Heart left ventricle (tissue), 16 donors: ENCODE results near the gene COPS7B. TPM values are rescaled to one million over a fixed set of nuclear protein-coding genes. Genes with fewer than 3 reads are reported as not detected.
A peak's percentile ranks its signal among the peaks of the same experiment; 100 is the strongest.

Experiments used
- ATAC-seq, 4 donors: fragments of 200-7000 bp; cut with Tn5 transposase; one replicate each; pipeline ENCODE4 v1.9.1; 2020 to 2022; ENCODE audit warnings: moderate library complexity in 4 of 4, mild to moderate bottlenecking in 3 of 4, moderate number of reproducible peaks in 1 of 4
- DNase-seq, 5 donors: peaks; one replicate each; pipeline ENCODE4 v3.0.0-alpha.2; 2020
- H3K27ac ChIP-seq, 12 donors: fragments of 200-600 bp; sonication (generic) in 4 of 12; one replicate each; pipeline versions ENCODE4 v1.5.0 to v1.8.0; 2016 to 2022; ENCODE audit warnings: mild to moderate bottlenecking in 2 of 12
- H3K27me3 ChIP-seq, 9 donors: fragments of 200-600 bp; sonication (generic) in 2 of 9; one replicate each; pipeline versions ENCODE4 v1.5.1 to v1.8.0; 2016 to 2022; ENCODE audit warnings: mild to moderate bottlenecking in 3 of 9
- H3K36me3 ChIP-seq, 9 donors: fragments of 200-600 bp; sonication (generic) in 2 of 9; one replicate each; pipeline versions ENCODE4 v1.5.0 to v1.8.0; 2018 to 2022; ENCODE audit warnings: mild to moderate bottlenecking in 2 of 9
- H3K4me1 ChIP-seq, 12 donors: fragments of 200-600 bp; sonication (generic) in 4 of 12; one replicate each; pipeline versions ENCODE4 v1.5.0 to v1.8.0; 2016 to 2022; ENCODE audit warnings: mild to moderate bottlenecking in 3 of 12
- H3K4me3 ChIP-seq, 12 donors: fragments of 200-600 bp; sonication (generic) in 4 of 12; one replicate each; pipeline versions ENCODE4 v1.5.0 to v1.8.0; 2017 to 2022; ENCODE audit warnings: mild to moderate bottlenecking in 9 of 12, moderate library complexity in 4 of 12
- H3K9me3 ChIP-seq, 12 donors: fragments of 200-600 bp; sonication (generic) in 4 of 12; one replicate each; pipeline versions ENCODE4 v1.5.0 to v1.8.0; 2016 to 2022; ENCODE audit warnings: mild to moderate bottlenecking in 1 of 12
- CTCF ChIP-seq, 12 donors: fragments of 200-600 bp; sonication (generic) in 4 of 12; IDR thresholded peaks; one replicate each; pipeline versions ENCODE4 v1.5.0 to v1.8.0; 2018 to 2022; ENCODE audit warnings: antibody characterized with exemption in 12 of 12, mild to moderate bottlenecking in 5 of 12
- POLR2A ChIP-seq, 2 donors: fragments of 450-650 bp; IDR thresholded peaks; one replicate each; pipeline ENCODE4 v1.6.1; 2017; ENCODE audit warnings: antibody characterized with exemption in 2 of 2, mild to moderate bottlenecking in 2 of 2, moderate library complexity in 2 of 2
- WGBS, 4 donors: extraction: QIAGEN DNeasy Blood & Tissue Kit in 2 of 4; methylation state at CpG; one replicate each; pipeline versions ENCODE4 v1.1.5 to v1.1.7; 2013 to 2018; 5-methylcytosine and 5-hydroxymethylcytosine counted together
- intact Hi-C, 10 donors: fragments of 100-400 bp; cut with DNase I; formaldehyde crosslinking; loops; one replicate each; pipeline versions ENCODE4 v1.11.1 to v1.14.2; 2022
- polyA plus RNA-seq, 2 donors: library from polyadenylated mRNA; stranded (reverse); fragments of 200-250 nt; gene quantifications; one replicate each; pipeline ENCODE4 v1.2.3, GENCODE V29; 2013
- total RNA-seq, 9 donors: library from RNA; depleted of rRNA in 2 of 9; stranded (reverse); fragments of >200 nt in 2 of 9; fragmentation: NEBNext Ultra II Directional in 3 of 9; extraction: Animal tissue kit (Norgen Biotek cat#: 25700) in 3 of 9; gene quantifications; one replicate each; pipeline versions ENCODE4 v1.1.0 to v1.2.4, GENCODE V29; 2016 to 2023
- donor health status: ischemic (EF 13 %, LVEDD 7.1; RV severe dilation, severe dysfunction).
- donor health status: healthy with polysubstance abuse.
- donor health status: DM: no; HTN: yes; CAD: no.
- donor health status: DM: no; HTN: no; CAD: no.
- donor health status: ischemic (EF 25% LVEDD 6.9; RV normal size, moderate dysfunction).
- donor health status: ischemic (EF 25% LVEDD 5.7; RV mildly dilated, moderate dysfunction).
- donor health status: healthy.
- donor health status: DM: yes; HTN: yes; CAD: no.
- donor health status: ischemic (EF 35%, LVEDD 5.7; RV mildly dilated, moderate dysfunction).
- donor health status: nonischemic (EF 11% LVEDD 7.7; RV severe dilation, severe dysfunction).
- donor health status: DM: yes; HTN: yes; CAD: no.
- donor health status: PGD.
- donor health status: ischemic (EF 29% LVEDD 5.4; RV normal size, mild dysfunction).
- donor health status: nonischemic (EF 23%, LVEDD 6.1; RV moderate dilation, normal function).

The COPS7B gene
- total and polyA plus RNA-seq, 11 donors = 12.3 to 27.7 (median 18.9) TPM

GRCh38 chr2:231791107-231791506 is 4.9 kb downstream of the COPS7B start:
- intact Hi-C loops = no loop called here
- H3K9me3 ChIP-seq = no peaks in the 10 kb centered on the region
- TF ChIP-seq CTCF (IDR thresholded peaks at IDR 0.05) = no peak
- TF ChIP-seq POLR2A (IDR thresholded peaks at IDR 0.05) = no peak
- H3K27me3 ChIP-seq = no peaks in the 10 kb centered on the region
- WGBS, 4 donors = 75 to 88% (median 86%) methylated on average over 3 of the region's 3 CpGs
- H3K27ac ChIP-seq = no peak overlapping the region
- DNase-seq (no peak), ATAC-seq (no peak)
- no peak overlapping the region for H3K4me3 ChIP-seq
- peaks cover 0 to 55% (median 14%) of the 10 kb centered on the region in 12 donors for H3K4me1 ChIP-seq
- peaks cover 0 to 77% (median 54%) of the 10 kb centered on the region in 9 donors for H3K36me3 ChIP-seq

GRCh38 chr2:231794383-231794782 is 8.1 kb downstream of the COPS7B start:
- no peak for DNase-seq
- Histone ChIP-seq H3K27me3 (no peaks in the 10 kb centered on the region), H3K4me3 (no peak overlapping the region), H3K36me3 (peaks cover 0 to 96% (median 81%) of the 10 kb centered on the region in 9 donors), H3K9me3 (no peaks in the 10 kb centered on the region), H3K27ac (no peak overlapping the region), H3K4me1 (peaks cover 0 to 27% (median 0%) of the 10 kb centered on the region in 12 donors)
- TF ChIP-seq CTCF (IDR thresholded peaks at IDR 0.05) (no peak), POLR2A (IDR thresholded peaks at IDR 0.05) (no peak)
- ATAC-seq = no peak
- 94 to 98% (median 96%) methylated on average over 3 of the region's 3 CpGs for WGBS, 4 donors
- intact Hi-C loops = no loop called here

GRCh38 chr2:231795525-231796327 is 9.5 kb downstream of the COPS7B start:
- no peaks in the 10 kb centered on the region for H3K9me3 ChIP-seq
- peaks cover 0 to 17% (median 0%) of the 10 kb centered on the region in 12 donors for H3K4me1 ChIP-seq
- TF ChIP-seq CTCF (IDR thresholded peaks at IDR 0.05) (peak in 2 of 12 donors; percentile 9 to 13), POLR2A (IDR thresholded peaks at IDR 0.05) (no peak)
- peaks cover 0 to 99% (median 87%) of the 10 kb centered on the region in 9 donors for H3K36me3 ChIP-seq
- H3K27ac ChIP-seq = no peak overlapping the region
- intact Hi-C loops = no loop called here
- peak in 1 of 4 donors; percentile 33 for ATAC-seq
- DNase-seq = no peak
- H3K4me3 ChIP-seq = no peak overlapping the region
- WGBS, 4 donors = 73 to 77% (median 74%) methylated on average over 9 of the region's 9 CpGs
- no peaks in the 10 kb centered on the region for H3K27me3 ChIP-seq

- intact Hi-C loops = no loop called here
- Histone ChIP-seq H3K36me3 (peaks cover 0 to 99% (median 88%) of the 10 kb centered on the region in 9 donors), H3K4me1 (peaks cover 0 to 6% (median 0%) of the 10 kb centered on the region in 12 donors), H3K27ac (no peak overlapping the region), H3K4me3 (no peak overlapping the region), H3K27me3 (no peaks in the 10 kb centered on the region), H3K9me3 (no peaks in the 10 kb centered on the region)
- WGBS, 4 donors = 56 to 67% (median 58%) methylated on average over 6 of the region's 6 CpGs
- peak in 3 of 4 donors; percentile 9 to 42 (median 39) for ATAC-seq
- TF ChIP-seq CTCF (IDR thresholded peaks at IDR 0.05) (peak; percentile 38 to 63 (median 54)), POLR2A (IDR thresholded peaks at IDR 0.05) (no peak)
- no peak for DNase-seq
These were observed 14.3 kb downstream of the COPS7B start for GRCh38 chr2:231800493-231801091.
